HG03520 (cell line): Measurements from ENCODE around the gene APOA1.

Experiments
- ATAC-seq: cut with Tn5 transposase; IDR thresholded peaks from one replicate; pipeline ENCODE4 v1.9.1; 2021; ENCODE audit warnings: mild to moderate bottlenecking, moderate library complexity; ENCODE audit not compliant: unreplicated experiment

The APOA1 gene

DNA sequence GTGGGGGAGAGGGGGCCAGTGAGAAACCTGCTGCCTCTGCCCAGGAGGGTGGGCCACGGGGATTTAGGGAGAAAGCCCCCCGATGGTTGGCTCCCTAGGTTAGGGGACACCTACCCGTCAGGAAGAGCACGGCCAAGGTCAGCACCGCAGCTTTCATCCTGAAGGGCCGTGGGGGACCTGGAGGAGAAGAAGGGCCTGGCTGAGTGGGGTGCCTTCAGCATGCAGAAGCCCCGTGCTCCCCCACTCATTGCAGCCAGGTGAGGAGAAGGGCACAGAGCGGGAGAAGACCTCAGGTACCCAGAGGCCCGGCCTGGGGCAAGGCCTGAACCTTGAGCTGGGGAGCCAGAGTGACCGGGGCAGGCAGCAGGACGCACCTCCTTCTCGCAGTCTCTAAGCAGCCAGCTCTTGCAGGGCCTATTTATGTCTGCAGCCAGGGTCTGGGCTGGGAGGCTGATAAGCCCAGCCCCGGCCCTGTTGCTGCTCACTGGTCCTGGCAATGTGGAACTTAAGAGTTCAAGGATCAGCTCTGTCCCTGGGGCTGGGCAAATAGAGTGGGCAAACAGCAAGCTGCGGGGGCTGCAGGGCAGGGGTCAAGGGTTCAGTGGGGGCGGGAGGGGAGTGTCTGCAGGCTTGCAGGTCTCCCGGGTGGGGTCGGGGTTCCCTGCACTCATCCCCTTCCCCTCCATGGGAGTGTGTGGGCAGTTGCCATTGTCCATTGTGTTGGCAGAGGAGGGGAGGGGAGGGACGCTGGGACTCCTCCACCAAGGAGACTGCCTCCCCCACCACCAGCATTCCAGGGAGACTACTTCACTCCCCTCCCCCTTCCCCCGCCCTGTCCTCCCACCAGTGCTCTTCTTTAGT, at the start of gene APOA1:
APOA1 (minus strand) TSS at position 392 of the 861 bp plus-strand sequence; CDS start at position 157, 235 bp downstream.
- ATAC-seq = no peak

DNA sequence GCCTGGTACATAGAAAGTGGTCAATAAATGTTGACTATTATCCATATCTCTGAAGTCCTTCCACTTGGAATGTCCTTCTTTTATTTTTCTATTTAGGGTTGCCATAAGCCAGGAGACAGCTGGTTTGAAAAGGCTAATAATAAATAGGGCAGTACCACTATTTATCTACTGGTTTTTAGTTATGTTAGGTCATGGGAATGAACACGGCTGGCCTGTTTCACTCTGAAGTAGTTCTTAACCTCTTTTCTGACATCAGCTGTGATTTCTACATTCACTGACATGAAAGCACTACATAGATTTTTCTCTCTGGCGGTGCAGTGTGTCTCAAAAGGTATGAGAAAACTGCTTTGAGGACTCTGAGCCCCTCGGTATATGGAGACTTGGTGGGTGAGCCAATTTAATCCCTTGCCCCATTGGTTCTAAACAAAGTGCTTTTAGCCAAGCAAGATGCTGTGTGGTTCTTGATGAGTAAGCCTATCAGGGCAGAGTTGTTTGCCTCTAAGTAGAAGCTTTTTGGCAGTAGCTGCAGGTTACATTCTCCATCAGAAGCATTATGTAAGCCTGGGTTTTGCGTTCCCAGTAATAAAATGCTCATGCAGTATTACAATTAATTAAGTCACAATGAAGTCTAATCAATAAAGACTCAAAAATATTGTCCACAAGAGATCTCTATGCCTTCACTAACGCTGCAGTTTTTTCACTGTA, 48.7 kb upstream of the APOA1 start:
- no peak for ATAC-seq

DNA sequence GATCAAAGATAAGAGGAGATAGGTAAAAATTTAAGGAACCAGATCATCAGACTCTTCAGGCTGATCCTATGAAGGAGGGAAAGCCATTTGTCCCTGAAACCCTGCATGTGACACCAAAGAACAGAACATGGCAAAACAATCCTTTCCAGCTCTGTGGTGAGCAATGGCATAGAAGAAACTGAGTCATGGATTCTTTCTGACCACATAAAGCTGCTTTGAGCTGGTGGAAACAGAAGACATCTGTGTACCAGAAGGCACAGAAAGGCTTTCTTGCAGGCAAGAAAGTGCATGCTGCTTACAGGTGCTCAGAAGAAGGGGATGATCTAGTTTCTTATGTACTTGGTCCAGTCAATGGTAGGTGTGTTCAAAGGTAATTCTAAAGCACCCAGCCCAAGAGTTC, 45.0 kb upstream of the APOA1 start:
- ATAC-seq = no peak

DNA sequence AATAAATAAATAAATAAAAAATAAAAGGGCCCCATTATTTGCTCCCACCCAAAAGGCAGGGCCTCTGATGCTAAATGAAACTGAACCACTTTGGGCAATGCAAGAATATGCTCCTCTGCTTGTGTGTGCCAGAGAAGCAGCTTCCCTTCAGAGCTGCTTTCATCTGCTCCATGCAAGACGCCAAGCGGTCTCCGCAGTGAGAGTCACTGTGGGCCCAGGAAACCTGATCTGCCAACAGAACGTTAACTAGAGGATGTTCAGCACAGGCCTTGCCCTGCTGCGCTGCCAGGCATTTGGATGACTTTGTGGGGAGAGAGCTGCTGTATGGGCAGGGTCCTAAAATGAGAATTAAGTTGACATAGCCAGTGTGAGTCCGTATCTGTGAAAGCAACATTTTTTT, 43.7 kb upstream of the APOA1 start:
- ATAC-seq = no peak

DNA sequence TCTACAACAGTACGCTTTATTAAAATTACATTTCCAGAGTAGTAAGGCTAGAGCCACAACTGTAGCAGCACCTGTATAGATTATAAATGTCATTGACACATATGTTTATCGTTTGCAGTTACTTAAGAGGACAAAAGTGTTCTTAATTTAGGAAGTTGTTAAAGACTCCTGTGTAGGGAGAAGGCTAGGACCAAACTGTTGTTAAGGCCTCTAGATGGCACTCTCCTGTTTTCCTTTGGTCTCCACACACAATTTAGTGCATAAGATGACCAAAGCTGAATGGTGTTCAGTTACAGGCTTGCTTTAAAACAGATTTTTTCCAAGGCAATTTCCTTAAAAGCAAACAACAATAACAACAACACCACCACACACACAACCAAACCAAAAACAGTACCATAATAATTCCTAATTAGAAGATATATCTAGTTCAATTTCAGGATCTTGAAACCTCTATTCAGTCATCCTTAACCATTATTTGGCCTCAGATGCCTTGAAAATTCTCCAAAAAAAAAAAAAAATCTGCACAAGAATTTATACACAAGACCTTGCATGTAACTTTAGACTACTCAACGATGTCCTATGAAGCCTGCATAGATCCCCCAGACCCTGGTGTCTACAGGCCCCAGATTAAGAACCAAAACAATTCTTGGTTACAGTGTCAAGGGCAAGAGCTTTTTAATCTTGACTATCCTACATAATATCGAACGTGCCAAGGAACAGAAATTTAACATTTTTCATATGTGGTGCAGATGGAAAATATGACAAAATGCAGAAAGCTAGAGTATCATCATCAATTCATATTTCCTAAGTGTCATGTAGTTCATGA, 42.6 kb upstream of the APOA1 start:
- ATAC-seq = no peak

DNA sequence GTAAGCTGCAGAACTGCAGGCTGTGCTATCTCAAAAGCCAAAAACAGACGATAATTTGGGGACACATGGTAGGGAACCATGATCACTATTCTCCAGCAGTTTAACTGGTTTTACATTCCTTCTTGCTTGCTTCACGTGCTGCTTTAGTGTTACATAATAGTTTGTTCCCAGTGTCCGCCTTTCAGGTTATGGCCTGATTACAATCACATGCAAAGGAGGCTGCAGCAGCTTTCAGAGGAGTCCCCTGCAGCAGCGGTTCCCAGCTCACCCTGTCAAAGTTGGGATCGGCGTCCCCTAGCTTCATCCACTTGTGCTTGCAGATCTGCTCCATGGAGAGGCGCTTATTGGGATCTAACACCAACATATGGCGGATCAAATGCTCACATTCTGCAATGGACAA, 39.2 kb upstream of the APOA1 start:
- no peak for ATAC-seq

DNA sequence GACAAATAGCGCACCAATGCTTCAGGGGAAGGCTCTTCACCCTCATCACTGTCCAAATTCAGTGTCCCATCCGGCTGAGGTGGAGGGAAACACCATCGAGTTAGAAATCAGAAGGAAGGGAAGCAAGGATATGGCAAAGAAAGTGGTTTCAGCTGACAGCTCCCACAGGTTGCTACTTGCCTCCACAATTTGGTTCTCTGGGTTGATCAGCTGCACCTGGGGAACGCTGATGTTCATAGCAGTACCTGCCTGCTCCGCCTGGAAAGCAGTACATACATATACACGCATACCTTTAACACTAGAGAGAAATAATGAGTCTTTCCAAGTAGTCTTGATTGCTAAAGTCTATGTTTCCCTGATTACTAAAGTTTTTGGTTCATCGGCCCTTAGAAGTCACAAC, 37.8 kb upstream of the APOA1 start:
- ATAC-seq = no peak

DNA sequence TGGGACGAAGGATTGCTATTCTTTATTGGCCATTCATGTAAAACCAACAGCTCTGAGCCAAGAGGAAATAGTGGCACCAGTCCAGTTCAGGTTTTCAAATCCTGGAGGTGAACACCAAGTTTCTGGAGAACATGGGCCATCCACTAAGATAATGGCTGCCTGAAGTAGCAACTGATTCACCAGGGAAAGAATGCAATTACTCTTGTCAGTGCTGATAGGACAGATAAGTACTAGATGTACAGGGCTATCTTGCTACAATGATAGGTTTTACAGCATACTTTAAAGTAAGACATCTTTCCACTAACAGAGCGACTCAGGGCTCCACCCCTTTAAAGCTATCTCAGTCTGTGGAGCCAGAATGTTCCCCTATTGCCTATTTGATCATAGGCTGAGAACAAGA, 36.8 kb upstream of the APOA1 start:
- ATAC-seq = no peak

DNA sequence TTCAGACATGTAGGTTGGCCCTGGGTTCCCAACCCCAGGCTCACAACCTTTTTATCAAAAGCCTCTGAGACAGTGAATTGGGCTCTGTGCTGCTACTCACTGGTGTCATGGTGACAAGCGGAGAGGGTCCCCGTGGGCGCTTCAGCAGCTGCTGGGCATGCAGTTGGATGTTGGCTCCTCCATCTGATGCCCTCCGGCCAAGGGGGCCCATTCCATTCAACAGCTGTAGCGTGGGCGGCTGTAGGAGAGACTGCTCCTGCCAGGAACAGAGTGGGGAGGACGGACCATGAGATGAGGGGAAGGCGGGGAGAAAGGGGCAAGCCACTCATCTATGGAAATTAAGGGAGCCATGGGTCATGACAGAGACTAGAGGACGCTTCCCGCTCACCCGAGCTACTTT, 36.0 kb upstream of the APOA1 start:
- ATAC-seq = no peak

DNA sequence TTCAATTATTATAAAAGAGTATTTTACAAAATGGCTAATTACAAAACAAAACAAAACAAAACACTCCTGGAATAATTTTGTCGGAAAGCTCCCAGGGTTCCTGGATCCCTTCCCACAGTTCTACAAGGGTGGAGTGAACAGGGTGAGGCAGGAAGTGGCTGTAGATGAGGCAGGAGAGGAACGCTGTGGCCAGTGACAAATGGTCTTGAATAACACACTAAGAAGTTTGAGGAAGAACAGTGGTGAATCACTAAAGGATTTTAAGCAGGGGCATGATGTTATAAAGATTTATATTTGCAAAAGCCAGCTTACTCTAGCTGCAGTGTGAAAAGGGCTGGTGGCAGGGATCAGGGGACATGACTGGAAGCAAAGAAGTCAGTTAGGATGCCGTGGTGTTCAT, 33.8 kb upstream of the APOA1 start:
- no peak for ATAC-seq

DNA sequence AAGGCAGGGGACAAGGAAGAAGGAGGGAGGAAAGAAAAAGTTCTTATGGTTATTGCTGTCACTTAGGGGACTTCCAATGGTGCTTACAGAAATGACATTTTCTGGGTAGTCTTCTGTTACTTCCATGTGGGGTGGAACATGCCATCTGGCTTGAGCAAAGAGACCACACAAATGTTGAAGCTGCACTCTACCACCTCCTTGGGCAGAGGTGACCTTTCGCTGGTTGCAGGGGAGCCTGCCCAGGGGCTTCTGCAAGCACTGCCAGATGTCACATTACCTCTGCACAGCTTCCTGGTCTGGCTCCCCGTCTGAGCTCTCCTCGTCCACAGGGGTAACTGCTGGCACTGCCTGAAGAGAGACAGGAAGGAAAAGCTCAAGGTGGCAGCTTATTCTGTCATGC, 32.6 kb upstream of the APOA1 start:
- ATAC-seq = no peak

DNA sequence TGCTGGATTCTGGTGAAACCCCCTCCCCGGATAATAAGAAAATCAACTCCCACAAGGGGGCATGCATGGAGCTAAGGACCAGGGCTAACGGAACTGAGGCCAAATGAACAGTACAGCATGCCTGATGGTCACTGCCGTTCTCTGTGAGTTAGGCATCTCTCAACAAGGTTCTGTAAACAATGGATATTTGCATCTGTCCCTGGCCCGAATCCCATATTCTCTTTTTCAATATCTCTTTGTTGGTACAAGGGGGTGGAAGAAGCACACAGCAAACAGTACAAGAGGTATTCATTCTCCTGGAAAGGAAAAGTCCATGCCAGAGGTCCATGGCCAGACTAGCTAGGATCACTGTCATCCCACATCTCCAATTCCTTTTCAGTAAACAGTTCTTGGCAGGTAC, 32.2 kb upstream of the APOA1 start:
- no peak for ATAC-seq

DNA sequence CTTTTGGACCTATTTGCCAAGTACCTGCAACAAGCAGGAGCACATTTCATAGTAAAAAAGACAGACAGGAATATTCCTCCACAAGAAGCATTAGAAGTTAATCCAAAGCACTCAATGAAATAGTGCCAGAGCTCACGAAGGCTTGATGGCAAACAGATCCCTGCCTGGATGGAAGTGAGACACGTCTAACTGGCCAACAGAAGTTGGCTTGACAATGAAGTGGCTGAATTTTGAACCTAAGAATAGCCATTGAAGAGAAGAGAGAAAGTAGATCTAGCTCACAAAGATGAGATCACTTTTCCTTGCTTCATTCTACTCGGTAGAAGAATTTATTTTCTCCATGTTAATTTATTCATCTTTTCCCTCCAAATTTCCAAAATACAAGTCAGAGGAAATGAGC, 30.6 kb upstream of the APOA1 start:
- no peak for ATAC-seq

DNA sequence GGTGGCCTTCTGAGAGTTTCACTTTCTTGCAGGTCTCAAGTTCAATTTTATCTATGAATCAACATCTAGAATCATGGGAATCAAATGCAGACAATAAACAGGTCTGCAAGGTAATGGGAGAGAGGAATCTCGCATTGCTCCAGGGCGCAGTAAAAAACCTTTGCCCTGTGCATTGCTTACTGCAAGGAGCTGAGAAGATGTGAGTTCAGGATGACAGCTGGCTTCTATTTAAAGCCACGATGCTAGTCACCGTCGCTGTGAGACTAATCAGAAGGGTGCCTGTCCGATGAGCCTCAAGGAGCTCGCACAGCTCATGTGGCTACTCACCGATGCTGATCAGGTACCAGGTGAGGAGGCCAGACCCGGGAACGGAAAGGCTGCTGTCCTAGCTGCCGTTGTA, 30.2 kb upstream of the APOA1 start:
- ATAC-seq = no peak

DNA sequence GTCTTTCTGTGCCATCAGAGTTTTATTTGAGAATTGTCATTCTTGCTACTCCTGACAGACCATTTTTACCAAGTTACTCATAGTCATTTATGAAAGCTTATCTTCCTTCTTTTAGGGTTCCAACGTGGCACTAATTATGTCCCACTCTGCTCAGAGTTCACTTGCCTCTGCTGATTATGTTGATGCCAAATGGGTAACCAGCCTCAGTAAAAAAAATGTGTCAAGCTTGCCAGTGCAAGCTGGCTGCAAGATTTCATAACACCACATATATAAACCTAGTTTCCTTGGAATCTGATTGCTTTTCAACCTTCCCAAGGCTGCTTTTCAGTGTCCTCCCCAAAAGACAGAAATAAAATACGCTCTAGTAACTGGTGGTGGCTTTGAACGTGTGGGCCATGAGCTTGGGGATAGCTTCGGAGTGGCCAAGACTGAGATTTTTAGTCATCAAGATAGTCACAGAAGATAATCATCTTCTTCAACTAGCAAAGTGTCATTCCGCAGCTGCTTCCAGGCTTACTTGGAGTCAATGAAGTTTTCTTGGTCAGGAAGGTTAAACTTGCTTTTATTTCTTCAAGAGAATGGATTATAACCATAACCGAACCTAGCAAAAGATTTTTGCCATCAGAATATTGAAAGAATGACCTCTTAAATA, 29.5 kb upstream of the APOA1 start:
- no peak for ATAC-seq

DNA sequence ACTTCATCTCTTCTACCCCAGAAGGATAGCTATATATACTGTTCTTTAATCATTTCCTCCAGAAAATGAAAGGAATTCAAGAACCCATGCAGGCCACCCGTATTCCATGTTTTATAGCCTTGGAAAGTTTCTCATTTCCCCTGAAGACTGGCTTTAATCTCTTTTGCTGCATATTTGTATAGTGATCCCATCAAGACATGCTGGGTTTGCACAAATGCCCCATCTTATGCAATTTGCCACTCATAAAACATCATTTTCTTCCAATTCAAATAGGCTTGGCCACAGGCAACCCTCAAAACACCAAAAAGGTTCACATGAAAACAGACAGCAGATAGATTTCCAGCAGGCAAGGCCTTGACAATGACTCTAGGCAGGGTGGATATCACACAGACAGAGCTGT, 28.3 kb upstream of the APOA1 start:
- no peak for ATAC-seq

DNA sequence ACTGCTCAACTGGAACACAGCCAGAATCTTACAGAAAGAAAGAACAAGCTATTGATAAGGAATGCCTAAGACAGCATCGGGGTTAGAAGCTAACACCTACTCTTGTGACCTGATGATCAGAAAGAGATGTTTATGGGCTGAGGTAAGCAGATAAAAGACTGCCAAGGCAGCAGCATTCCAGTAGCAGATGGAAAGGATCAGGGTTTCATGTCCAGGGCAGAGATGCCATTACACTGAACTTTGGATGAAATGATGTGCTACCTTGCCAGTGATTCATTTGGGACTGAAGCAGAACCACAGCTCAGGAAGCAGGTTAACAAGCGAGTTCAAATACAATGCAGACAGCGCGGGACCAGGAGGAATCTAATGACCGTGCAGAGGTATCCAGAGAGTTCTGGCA, 27.1 kb upstream of the APOA1 start:
- no peak for ATAC-seq

DNA sequence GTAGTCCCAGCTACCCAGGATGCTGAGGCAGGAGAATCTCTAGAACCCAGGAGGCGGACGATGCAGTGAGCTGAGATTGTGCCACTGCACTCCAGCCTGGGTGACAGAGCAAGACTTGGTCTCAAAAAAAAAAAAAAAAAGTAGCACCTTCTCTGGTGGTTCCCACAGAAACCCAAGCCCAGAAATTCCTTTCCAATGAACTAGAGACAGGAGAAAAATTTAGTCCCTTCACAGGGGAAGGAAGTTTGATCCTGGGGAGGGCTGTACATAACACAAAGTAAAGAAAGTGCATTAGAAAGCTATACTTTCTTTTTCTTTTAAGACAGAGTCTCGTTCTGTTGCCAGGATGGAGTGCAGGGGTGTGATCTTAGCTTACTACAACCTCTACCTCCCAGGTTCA, 25.5 kb upstream of the APOA1 start:
- no peak for ATAC-seq

DNA sequence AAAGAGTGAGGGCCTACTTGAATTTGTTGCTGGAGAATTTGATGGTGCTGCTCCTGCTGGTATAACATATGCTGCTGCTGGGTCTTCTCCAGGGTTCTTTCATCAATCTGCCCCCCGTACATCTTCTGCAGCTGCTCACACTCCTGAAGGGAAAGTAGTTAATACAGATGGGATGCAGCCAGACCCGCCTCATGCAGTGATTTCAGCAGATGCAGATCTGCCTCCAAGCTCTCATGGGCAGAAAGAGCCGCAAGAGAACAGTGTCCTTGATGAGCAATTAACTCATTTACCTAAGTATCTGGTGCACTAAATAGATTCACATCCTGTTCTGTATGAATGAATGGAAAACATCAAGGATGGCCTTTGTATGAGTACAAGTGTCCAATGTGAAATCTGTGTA, 24.8 kb upstream of the APOA1 start:
- no peak for ATAC-seq

DNA sequence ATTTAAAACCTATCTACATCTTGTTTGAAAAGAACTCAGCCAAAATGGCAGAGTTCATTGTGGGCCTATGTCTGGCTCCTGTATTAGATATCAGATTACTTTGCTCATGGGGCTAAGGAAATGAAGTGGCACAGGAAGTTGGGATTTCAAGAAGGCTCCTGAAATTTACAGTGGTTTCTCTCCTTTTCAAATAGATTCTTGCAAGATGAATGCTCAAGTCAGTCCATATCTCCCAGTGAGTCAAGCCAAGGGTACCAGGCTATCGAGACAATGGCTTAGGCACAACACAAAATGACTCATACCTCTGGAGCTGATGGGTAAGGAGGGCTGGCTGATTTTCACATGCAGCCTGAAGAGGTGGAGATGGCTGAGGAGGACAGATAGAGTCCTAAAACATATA, 24.1 kb upstream of the APOA1 start:
- ATAC-seq = no peak

DNA sequence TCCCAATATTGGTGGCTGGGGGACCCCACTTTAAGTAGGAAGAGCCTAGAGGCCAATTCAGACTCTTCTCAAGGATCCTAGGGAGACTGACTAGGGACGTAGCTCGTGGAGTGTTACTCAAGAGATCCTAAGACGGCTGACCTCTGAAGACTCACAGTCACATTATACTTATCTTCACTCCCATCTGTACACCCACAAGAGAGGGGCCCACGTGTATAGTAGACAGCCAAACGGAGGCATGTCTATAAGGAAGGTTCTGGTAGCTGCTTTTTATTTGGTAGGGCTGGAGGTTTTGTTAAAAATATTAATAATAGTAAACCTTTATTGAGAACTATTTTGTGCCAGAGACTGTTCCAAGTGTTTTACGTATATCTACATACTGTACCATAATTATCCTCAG, 22.9 kb upstream of the APOA1 start:
- no peak for ATAC-seq
